GM18499 (cell line): Measurements from ENCODE around the gene NXPE3.

Experiments
- ATAC-seq: cut with Tn5 transposase; IDR thresholded peaks from one replicate; pipeline ENCODE4 v1.9.1; 2021; ENCODE audit warnings: moderate number of reproducible peaks; ENCODE audit not compliant: insufficient read depth, unreplicated experiment

NXPE3 gene

DNA sequence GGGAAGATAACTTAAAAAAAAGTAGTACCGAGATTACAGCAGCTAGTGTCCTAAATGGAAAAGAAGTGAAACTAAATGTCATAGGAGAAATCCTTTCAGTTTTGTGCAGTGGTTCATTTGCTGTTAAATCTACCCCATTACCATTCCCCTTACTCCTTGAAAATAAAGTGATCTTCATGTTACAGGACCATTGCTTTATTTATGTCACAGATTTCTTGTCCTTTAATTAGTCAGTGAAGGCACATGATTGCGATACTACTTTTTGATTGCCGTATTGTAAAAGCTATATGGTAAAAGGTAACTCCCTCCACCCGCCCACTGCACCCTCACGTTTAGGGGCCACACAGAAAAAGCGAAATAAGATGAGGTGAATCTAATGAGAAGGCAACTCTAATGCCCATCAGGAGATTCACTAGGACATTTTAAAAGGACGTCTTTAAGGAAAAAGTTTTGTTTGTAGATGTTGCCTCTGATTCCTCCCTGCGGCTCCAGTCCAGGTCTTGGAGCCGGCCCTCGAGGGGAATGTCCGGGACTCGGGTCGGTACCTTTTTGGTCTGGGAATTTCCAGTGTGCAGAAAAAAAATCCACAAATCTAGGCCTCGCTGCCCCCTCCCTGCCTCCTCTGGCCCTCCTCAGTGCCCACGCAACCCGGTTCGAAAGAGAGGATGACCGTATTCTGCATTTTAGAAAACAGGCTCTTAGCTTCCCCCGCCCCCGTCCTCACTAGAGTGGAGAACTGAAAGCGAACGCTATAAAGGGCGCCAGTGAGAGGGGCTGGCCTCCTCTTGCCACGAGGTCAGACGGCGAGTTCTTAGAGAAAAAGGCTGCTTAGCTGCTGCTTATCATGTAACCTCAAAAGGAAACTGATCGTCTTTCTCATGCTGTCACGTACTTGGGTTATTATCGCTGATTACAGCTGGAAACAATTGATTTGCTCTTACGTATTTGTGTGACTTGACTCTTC is 48.5 kb downstream of the NXPE3 start:
- peak; percentile 76 for ATAC-seq

DNA sequence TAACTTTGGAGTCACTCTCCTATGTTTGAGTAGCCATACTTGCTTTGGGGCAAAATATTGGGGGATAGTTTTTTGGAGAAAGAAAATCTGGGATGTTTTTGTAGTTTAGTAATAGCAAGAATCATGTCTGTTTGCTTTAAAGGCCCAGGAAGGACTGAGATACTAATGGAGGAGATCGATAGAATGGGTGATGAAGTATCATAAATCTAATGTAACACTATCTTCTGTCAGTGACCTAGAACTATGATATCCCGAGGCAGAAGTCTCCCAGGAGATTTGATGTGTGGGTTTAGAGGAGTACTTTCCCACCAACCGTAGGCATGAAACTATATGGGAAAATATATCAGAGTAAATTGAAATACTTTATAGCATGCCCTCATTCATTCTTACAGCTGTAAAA is 49.3 kb downstream of the NXPE3 start:
- no peak for ATAC-seq

DNA sequence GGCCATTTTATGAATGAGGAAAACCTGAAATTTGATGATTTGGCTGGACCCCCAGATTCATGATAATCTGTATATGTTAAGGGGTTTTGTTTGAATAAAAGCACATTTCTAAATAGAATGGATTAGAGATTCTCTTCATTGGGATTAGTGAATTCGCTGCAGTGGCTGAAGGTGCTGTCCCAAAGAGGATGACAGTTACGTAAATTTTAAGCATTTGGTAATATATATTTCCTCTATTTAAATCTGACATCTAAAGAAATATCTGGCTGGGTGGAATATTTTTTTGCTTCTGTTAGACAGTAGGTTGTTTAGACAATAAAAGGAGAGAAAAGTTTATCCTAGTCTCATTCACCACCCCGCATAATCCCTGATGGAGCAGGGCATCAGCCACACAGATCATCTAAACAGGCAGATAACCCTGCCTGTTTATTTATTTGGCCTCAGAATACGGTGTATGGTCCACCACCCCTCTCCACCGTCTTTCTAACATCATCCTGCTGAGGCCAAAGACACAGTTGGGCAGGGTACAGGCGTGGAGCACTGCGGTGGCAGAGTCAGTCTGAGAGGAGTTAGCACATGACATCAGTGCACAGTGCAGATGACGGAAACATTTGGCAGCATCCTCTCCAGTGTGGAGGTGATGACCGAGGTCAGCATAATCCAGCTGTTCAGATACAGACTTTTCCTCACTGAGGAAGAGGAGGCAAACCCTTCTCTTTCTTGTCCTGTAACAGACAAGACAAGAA is 49.9 kb downstream of the NXPE3 start:
- ATAC-seq = peak; percentile 33

DNA sequence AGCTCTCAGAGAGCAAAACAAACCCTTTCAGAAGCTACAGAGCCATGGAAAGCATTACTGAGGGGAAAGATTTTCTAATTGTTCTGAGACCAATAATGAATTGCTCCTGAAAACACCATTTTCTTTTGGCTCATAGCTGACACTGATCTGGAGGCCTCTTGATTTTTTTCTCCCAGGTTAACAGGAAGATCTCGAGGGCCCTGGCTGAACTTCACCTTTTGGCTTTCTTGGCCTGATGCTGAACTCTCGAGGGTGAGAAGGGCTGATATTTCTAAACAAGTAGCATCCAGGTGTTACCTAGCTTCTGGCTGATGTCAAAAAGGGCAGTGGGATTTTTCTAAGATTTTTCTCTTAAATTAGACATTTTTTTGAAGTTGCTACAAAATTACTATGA is 50.4 kb downstream of the NXPE3 start:
- no peak for ATAC-seq

DNA sequence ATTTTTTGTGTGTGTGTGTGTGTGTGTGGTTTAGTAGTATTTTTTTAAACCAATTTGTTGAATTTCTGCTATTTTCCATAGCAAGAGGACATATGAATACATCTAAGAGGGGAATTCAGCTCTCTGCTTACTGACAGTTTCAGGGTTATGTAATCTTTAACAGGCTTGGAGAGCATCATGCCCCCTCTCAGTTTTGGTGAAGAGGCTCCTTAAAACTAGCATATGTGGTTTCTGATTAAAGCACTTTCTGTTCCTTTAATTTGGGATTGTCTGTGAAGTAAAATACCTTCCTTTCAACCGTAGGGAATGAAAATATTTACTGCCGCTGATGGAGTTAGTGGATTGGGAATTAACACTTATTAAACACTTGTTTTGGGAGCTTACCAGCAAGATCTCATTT is 50.9 kb downstream of the NXPE3 start:
- ATAC-seq = no peak

DNA sequence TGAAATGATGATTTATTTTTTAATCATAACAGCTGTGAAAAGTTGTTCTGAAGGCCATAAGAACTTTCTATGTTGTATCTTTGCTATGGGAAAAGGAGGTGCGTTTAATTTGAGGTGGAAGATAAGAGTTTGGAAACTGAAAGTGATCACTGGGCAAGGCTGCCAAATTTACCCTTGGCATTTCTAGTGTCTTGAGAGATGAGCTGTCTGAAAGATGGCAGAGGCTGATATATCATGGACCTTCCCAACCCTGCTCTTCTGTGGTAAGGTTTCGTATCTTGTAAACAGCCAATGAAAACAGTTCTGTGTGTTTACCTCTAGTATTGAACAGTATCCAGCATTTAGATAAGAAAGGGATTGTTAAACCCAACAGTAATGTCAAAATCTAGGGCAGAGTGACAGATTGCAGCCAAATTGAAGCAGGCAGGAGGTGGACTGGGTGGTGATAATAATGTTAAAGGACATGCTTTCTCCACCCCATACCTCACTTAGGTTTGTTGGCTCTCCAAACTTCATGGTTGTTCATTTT is 54.5 kb downstream of the NXPE3 start:
- ATAC-seq = no peak

DNA sequence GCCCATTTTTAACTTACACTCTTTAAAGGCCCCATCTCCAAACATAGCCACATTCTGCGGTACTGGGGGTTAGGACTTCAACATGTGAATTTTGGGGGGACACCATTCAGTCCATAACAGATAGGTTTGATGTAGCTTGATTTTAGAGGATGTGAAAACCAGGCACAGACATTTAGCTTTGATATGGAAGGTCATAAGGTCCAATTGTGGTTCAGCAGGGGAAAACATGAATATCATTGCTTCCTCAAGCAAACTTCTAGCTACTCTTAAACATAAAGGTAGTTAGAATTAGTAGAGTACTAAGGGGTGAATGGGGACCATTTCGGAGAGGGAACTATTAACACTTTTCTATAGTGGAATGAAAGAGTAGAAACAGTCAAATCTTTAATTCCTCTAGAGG is 56.7 kb downstream of the NXPE3 start:
- ATAC-seq = no peak

DNA sequence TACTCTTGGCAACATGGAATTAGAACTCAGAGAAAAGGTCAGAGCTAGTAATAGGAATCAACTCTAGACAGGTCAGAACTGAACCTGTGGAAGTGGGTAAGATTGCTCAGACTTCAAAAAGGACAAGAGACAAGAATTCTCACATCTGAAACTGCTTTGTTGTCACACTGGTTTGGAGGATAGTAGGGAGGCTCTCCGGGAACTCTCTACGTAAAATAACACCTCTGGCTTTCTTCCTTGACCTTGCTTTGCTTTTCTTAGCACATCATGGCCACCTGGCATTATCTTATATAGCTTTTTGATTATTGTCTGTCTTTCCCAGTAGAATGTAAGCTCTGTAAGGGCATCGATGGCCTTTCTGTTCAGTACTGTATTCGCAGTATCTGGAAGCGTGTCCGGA is 57.1 kb downstream of the NXPE3 start:
- no peak for ATAC-seq

DNA sequence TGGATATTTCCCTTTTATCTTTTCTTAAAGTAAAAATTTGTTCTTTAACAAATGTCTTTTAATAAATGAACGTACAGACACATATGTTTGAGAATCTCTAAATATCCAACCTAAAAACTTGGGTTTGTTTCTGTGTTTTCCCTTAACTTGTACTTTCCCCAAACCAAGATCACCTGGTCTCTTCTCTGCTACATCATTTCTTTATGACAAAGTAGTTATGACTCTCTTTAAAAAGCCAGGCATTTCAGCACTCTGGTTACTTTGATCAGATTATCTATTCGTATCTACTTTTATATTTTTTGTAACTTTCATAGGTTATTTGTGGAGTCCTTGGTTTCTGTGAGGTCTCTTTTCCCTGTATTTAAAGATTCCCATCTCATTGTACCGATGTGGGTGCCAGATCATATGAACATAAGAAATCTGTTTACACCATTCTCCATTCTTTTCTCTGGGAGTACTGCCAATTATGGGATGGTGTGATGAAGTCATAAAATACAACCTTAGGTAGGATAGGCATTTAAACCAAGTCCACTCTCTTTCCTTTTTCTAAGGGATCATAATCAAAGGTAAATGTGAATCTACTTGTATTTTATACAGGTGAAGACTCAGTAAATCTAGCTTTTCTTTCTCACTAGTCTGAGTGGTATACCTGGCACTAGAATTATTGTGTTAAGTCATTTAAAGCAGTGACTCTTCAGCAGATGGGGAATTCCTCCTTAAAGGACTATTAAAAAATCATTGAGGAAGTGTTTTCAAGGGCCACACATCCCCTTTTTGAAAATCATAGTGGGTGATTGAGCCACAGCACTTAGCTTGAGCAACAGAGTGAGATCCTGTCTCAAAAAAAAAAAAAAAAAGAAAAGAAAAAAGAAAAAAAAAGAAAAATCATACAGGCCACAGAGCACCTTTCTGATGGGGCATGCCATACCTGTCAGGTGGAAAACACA is 57.9 kb downstream of the NXPE3 start:
- ATAC-seq = no peak

DNA sequence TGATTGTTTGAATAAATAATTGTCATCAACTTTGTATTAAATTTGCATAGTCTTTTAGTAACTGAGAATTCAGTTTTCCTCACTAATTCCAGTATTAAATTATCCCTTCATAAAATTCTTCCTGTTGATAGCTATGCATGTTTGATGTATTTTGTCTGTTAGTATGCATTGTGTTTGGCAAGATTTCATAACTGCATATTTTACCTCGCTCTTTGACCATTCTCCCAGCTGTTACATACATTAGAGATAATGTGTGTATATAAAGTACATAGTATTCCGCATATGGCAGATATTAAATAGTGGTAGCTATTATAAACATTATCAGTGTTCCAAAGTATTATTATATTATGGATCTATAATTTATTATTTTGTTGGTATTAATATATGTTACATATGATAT is 59.7 kb downstream of the NXPE3 start:
- no peak for ATAC-seq

DNA sequence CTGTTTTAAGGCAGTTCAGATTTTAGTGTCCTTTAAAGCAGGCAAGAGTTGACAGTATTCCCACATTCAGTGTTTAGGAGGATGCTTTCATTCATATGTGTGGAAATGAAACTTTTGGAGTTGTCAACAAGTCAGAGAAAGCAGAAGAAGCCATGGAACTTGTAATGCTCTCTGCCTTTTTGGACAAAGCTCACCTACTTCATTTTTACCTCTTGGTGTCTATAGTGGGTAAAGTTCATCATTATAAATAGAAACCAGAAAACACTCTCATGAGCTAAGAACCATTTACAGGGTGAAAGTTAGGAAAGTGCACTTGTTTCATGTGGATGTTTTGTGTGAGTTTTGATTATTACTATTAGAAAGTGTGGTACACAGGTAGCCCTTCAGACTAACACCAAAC is 61.1 kb downstream of the NXPE3 start:
- no peak for ATAC-seq

DNA sequence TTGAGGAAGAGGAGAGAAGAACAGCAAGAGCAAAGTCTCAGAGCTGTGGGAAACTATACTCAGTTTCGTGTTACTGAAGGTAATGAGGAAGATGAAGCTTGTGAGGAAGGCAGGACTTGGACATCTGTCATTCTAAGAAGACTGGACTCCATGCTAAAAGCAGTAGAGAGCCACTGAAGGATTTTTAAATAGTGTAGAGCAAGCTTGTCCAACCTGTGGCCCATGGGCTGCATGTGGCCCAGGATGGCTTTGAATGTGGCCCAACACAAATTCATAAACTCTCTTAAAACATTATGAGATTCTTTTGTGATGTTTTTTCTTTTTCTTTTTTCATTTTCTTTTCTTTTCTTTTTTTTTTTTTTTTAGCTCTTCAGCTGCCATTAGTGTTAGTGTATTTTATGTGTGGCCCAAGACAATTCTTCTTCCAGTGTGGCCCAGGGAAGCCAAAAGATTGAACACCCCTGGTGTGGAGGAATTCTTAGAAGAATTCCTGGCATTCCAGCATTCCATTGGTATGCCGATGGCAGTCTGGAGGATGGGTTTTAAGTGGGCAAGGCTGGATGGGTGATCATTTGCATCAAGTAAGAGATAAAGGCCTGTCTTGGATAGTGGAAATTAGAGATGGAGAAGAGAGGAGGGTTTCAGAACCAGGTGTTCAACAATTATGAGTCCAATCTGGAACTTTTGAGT is 63.4 kb downstream of the NXPE3 start:
- ATAC-seq = no peak

DNA sequence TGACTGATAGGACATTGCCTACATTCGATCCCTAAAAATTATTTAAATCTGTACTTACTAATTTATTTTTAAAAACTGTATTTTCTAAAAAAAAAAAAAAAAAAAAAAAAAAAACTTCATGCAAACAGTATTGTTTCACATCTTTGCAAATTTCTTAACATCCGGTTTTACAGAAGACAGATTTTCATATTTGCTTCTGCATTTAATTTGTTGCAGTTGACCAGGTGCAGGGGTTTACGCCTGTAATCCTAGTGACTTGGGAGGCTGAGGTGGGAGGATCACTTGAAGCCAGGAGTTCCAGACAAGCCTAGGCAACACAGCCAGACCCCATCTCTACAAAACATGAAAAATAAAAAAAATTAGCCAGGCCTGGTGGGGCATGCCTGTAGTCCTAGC is 63.9 kb downstream of the NXPE3 start:
- no peak for ATAC-seq

DNA sequence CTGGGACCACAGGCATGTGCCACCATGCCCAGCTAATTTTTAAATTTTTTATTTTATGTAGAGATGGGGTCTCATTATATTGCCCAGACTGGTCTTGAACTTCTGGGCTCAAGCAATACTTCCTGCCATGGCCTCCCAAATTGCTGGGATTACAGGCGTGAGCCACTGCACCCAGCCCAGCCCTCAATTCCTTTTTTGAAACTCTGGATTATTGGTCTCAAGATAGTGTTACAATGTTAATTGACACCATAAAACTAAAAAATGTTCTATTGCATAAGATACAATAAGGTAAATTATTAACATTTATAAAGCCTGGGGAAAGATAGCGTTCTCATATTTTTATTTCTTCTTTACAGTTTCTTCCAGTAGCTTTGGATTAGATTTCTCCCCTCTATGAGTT is 66.4 kb downstream of the NXPE3 start:
- no peak for ATAC-seq

DNA sequence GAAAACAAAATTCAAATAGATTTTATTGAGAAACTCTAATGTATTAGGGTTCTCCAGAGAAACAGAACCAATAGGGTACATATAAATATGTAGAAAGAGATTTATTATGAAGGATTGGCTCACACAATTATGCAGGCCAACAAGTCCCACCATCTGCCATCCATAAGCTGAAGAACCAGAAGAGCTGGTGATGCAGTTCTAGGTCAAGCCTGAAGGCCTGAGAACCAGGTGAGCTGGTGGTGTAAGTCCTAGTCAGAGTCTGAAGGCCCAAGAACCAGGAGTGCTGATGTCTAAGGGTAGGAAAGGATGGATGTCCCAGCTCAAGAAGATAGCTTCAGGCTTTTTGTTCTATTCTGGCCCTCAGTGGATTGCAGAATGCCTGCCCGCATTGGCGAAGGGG is 67.7 kb downstream of the NXPE3 start:
- no peak for ATAC-seq

DNA sequence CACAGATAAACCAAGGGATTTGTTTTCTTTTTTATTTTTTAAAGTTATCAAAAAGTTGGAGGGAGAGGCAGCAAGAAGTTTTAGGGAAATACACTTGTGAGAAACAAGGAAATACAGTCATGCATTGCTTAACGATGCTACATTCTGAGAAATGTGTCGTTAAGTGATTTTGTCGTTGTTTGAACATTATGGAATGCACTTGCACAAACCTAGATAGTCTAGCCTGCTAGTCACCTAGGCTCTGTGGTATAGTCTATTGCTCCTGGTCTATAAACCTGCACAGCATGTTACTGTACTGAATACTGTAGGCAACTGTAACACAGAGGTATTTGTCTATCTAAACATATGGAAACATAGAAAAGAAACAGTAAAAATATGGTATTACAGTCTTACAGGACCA is 68.3 kb downstream of the NXPE3 start:
- no peak for ATAC-seq

DNA sequence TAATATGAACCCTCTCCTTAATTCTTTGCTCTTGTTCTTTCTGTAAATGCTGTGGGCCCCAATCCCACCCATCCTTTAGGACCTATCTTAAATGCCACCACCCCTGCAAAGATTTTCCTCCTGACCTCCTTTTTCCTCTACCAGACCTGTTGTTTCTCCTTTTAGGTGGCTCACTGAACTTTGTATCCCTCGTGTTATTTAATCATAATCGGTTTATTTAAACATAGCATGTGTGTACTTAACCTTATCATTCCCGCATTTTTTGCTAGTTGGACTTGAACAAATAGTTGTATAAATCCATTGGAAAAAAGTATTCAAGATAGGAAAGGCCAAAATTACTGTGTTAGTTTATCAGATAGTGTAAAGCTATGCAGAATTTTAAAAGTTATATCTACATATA is 69.3 kb downstream of the NXPE3 start:
- ATAC-seq = no peak

DNA sequence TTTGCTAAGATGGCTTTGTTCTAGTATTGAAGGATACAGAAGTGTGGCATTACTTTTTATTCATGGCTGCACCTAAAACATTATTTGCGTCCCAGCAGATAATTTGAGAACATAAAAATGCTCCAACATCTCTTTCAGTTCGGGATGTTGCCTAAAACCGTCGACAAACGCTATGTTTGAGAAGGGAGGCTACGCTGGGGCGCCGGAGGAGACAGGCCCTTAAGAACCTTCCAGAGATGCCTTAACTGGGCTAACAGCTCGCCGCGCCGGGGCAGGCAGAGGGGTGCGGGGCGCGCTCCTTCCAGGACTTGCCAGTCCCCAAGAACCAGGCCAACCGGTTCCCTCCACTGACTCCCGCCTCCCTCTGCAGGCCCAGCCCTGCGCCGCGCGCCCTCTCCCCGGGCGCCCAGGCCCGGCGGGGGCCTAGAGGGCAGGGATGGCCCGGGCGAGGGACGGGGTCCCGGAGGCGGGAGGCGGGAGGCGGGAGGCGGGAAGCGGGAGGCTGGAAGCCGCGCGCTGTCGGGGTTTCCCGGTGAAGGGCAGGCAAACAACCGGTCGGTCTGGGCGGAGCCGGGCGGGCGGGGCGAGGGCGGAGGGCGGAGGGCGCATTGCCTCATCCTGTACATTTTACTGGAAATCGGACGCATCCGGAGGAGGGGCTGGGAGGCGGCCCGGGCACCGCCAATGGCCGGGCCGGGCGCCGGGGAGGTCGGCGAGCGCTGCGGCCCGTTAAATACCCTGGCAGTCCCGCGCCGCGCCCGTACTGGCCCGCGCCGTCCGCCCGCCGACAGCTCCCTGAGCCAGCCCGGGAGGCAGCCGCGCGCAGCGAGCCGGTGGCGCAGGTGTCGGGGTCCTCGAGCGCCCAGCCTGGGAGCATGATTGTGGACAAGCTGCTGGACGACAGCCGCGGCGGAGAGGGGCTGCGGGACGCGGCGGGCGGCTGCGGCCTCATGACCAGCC is 70.0 kb downstream of the NXPE3 start, which contains the start of gene NFKBIZ:
Gene NFKBIZ (plus strand): TSS at position 761 of the 960 bp plus-strand sequence. CDS start 115 bp downstream, at position 876.
- peak; percentile 49 for ATAC-seq
